K562 (cell line): ENCODE measurements around the gene SMIM35. TPM values are rescaled to one million over a fixed set of nuclear protein-coding genes. Genes with fewer than 3 reads are reported as not detected.

Experiments used
- BACH1 ChIP-seq: fragments of 200-800 bp; sonication (Bioruptor generic); IDR thresholded peaks from 2 replicates; pipeline ENCODE4 v1.6.1; 2016; ENCODE audit warnings: missing genetic modification characterization, missing compliant biosample characterization
- BRD4 ChIP-seq: fragments of 200-600 bp; sonication (generic); IDR thresholded peaks from 2 replicates; pipeline ENCODE4 v1.6.1; 2017; ENCODE audit warnings: inconsistent platforms
- CXXC5 ChIP-seq: fragments of 250-450 bp; sonication (Bioruptor Pico); IDR thresholded peaks from 2 replicates; pipeline ENCODE4 v1.8.0; 2022; ENCODE audit warnings: inconsistent platforms, mild to moderate bottlenecking, moderate library complexity
- FOS ChIP-seq: IDR thresholded peaks from 3 replicates; pipeline ENCODE4 v1.6.1; 2011; ENCODE audit not compliant: insufficient read length; ENCODE audit errors: extremely low read depth
- GATAD2B ChIP-seq: fragments of 450-650 bp; IDR thresholded peaks from 2 replicates; pipeline ENCODE4 v1.6.1; 2017; ENCODE audit warnings: mild to moderate bottlenecking, borderline replicate concordance
- JUND ChIP-seq, 2 experiments: IDR thresholded peaks; 2 replicates in 1 of 2; 3 replicates in 1 of 2; pipeline ENCODE4 v1.6.1; 2011; ENCODE audit warnings: borderline replicate concordance in 2 of 2, low read depth in 2 of 2, low read length in 2 of 2, improper control_type of control experiment in 1 of 2, missing biosample characterization in 1 of 2, missing genetic modification characterization in 1 of 2, missing genetic modification reagents in 1 of 2
- MAFF ChIP-seq: IDR thresholded peaks from 2 replicates; pipeline ENCODE4 v1.6.1; 2012; ENCODE audit warnings: low read length, improper control_type of control experiment
- MEF2A ChIP-seq: IDR thresholded peaks from 2 replicates; pipeline ENCODE4 v1.6.1; 2011; ENCODE audit warnings: low read depth, mild to moderate bottlenecking, low read length, moderate library complexity; ENCODE audit not compliant: control insufficient read depth
- MTA3 ChIP-seq: fragments of 450-650 bp; formaldehyde crosslinking; IDR thresholded peaks from 2 replicates; pipeline ENCODE4 v1.6.1; 2017; ENCODE audit warnings: mild to moderate bottlenecking, borderline replicate concordance
- NEUROD1 ChIP-seq: fragments of 150-350 bp; IDR thresholded peaks from 2 replicates; pipeline ENCODE4 v1.6.1; 2014; ENCODE audit warnings: borderline replicate concordance, low read length, low read depth; ENCODE audit not compliant: partially characterized antibody
- NR2F6 ChIP-seq: fragments of 450-650 bp; formaldehyde crosslinking; IDR thresholded peaks from 2 replicates; pipeline ENCODE4 v1.4.0; 2020; ENCODE audit warnings: mild to moderate bottlenecking
- RUNX1 ChIP-seq: sonication (generic); IDR thresholded peaks from 2 replicates; pipeline ENCODE4 v1.6.1; 2016; ENCODE audit warnings: antibody characterized with exemption, low read depth
- SIX5 ChIP-seq, 2 experiments: IDR thresholded peaks; 2 replicates each; pipeline ENCODE4 v1.6.1; 2011; ENCODE audit warnings: low read length in 2 of 2, borderline replicate concordance in 1 of 2, low read depth in 1 of 2, mild to moderate bottlenecking in 1 of 2, moderate library complexity in 1 of 2; ENCODE audit not compliant: insufficient read depth in 1 of 2
- SMAD4 ChIP-seq: fragments of 250-450 bp; sonication (Bioruptor Pico); conservative IDR thresholded peaks from 2 replicates; pipeline ENCODE4 v1.8.0; 2021; ENCODE audit warnings: inconsistent platforms, mild to moderate bottlenecking, moderate library complexity
- SMC3 ChIP-seq: conservative IDR thresholded peaks from 2 replicates; pipeline ENCODE4 v1.6.1; 2011; ENCODE audit warnings: low read depth, low read length, improper control_type of control experiment; ENCODE audit not compliant: insufficient read depth
- SRSF7 ChIP-seq: fragments of 200-400 bp; formaldehyde crosslinking; optimal IDR thresholded peaks from 2 replicates; pipeline ENCODE3; 2017; ENCODE audit warnings: mild to moderate bottlenecking, low read depth, low read length
- ZBED1 ChIP-seq: IDR thresholded peaks from 2 replicates; pipeline ENCODE4 v1.6.1; 2014
- ZNF165 ChIP-seq: fragments of 250-450 bp; sonication (Bioruptor Pico); IDR thresholded peaks from 2 replicates; pipeline ENCODE4 v1.4.0; 2020; ENCODE audit warnings: borderline replicate concordance
- ZNF76 ChIP-seq: fragments of 250-450 bp; sonication (Bioruptor Pico); IDR thresholded peaks from 2 replicates; pipeline ENCODE4 v1.4.0; 2020; ENCODE audit warnings: mild to moderate bottlenecking, moderate library complexity, borderline replicate concordance
- polyA plus RNA-seq, 8 experiments: library from polyadenylated mRNA; depleted of rRNA in 4 of 8; stranded (reverse) in 5 of 8; unstranded in 3 of 8; fragments of >200 nt; fragmentation: Nextera tagmentation in 2 of 8; fragmentation: Illumina TruSeq in 1 of 8; extraction: Ambion mirVana in 2 of 8; extraction: Trizol in 1 of 8; gene quantifications; 2 replicates each; pipeline versions ENCODE4 v1.2.1 to v1.2.3, GENCODE V29; 2011 to 2014; ENCODE audit warnings: inconsistent platforms in 1 of 8, missing spikeins in 1 of 8
- total RNA-seq, 7 experiments: library from RNA; depleted of rRNA in 6 of 7; stranded (reverse); fragments of >200 nt in 6 of 7; fragmentation: Illumina TruSeq in 2 of 7; extraction: Trizol in 2 of 7; gene quantifications; 2 replicates each; pipeline versions ENCODE4 v1.2.1 to v1.2.3, GENCODE V29; 2011 to 2021; ENCODE audit warnings: low replicate concordance in 1 of 7
- TF ChIP-seq, protein P1 (sequence below): fragments of 450-650 bp; formaldehyde crosslinking; IDR thresholded peaks from 2 replicates; pipeline ENCODE4 v1.4.0; 2020; ENCODE audit warnings: mild to moderate bottlenecking, moderate library complexity
- TF ChIP-seq, protein P2 (sequence below): fragments of 450-650 bp; IDR thresholded peaks from 2 replicates; pipeline ENCODE4 v1.6.1; 2018; ENCODE audit warnings: mild to moderate bottlenecking, low read depth; ENCODE audit not compliant: partially characterized antibody
- TF ChIP-seq, protein P3 (sequence below): sonication (generic); formaldehyde crosslinking; IDR thresholded peaks from 2 replicates; pipeline ENCODE4 v1.8.0; 2022; ENCODE audit warnings: mild to moderate bottlenecking, missing genetic modification reagents, borderline replicate concordance
- TF ChIP-seq, protein P4 (sequence below): sonication (generic); formaldehyde crosslinking; IDR thresholded peaks from 2 replicates; pipeline ENCODE4 v1.9.0; 2022; ENCODE audit warnings: mild to moderate bottlenecking, missing genetic modification reagents

SMIM35 gene
- total and polyA plus RNA-seq, 9 of the 15 experiments (the other 6 are each of a cell fraction or from before 2014, with no cell fraction given), result 0.03 TPM; not detected in 7

GRCh38 chr11:118012083-118012669 lies 74.6 kb downstream of the SMIM35 start (continued):
- TF ChIP-seq, protein P1, sequence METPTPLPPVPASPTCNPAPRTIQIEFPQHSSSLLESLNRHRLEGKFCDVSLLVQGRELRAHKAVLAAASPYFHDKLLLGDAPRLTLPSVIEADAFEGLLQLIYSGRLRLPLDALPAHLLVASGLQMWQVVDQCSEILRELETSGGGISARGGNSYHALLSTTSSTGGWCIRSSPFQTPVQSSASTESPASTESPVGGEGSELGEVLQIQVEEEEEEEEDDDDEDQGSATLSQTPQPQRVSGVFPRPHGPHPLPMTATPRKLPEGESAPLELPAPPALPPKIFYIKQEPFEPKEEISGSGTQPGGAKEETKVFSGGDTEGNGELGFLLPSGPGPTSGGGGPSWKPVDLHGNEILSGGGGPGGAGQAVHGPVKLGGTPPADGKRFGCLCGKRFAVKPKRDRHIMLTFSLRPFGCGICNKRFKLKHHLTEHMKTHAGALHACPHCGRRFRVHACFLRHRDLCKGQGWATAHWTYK (CRISPR knock-in tag), result peak; percentile 21; the same call in 1 of the 2 replicates
- TF ChIP-seq, protein P2, sequence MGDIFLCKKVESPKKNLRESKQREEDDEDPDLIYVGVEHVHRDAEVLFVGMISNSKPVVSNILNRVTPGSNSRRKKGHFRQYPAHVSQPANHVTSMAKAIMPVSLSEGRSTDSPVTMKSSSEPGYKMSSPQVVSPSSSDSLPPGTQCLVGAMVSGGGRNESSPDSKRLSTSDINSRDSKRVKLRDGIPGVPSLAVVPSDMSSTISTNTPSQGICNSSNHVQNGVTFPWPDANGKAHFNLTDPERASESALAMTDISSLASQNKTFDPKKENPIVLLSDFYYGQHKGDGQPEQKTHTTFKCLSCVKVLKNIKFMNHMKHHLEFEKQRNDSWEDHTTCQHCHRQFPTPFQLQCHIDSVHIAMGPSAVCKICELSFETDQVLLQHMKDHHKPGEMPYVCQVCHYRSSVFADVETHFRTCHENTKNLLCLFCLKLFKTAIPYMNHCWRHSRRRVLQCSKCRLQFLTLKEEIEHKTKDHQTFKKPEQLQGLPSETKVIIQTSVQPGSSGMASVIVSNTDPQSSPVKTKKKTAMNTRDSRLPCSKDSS, result no peak
- no peak for TF ChIP-seq NR2F6 (CRISPR knock-in tag)
- no peak for TF ChIP-seq MEF2A
- TF ChIP-seq, protein P3, sequence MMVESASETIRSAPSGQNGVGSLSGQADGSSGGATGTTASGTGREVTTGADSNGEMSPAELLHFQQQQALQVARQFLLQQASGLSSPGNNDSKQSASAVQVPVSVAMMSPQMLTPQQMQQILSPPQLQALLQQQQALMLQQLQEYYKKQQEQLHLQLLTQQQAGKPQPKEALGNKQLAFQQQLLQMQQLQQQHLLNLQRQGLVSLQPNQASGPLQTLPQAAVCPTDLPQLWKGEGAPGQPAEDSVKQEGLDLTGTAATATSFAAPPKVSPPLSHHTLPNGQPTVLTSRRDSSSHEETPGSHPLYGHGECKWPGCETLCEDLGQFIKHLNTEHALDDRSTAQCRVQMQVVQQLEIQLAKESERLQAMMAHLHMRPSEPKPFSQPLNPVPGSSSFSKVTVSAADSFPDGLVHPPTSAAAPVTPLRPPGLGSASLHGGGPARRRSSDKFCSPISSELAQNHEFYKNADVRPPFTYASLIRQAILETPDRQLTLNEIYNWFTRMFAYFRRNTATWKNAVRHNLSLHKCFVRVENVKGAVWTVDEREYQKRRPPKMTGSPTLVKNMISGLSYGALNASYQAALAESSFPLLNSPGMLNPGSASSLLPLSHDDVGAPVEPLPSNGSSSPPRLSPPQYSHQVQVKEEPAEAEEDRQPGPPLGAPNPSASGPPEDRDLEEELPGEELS (CRISPR knock-in tag), result no peak
- TF ChIP-seq NEUROD1, result no peak
- no peak for TF ChIP-seq SRSF7
- TF ChIP-seq, protein P4, sequence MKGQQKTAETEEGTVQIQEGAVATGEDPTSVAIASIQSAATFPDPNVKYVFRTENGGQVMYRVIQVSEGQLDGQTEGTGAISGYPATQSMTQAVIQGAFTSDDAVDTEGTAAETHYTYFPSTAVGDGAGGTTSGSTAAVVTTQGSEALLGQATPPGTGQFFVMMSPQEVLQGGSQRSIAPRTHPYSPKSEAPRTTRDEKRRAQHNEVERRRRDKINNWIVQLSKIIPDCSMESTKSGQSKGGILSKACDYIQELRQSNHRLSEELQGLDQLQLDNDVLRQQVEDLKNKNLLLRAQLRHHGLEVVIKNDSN (CRISPR knock-in tag), result no peak
- TF ChIP-seq GATAD2B, result no peak
- peak; percentile 6; the same call in 1 of the 2 replicates for TF ChIP-seq MAFF
- no peak for TF ChIP-seq SMC3
- TF ChIP-seq RUNX1, result no peak
- TF ChIP-seq CXXC5, result peak; percentile 26; the same call in 1 of the 2 replicates
- TF ChIP-seq JUND (IDR thresholded peaks at IDR 0.05; ENCODE audit: borderline replicate concordance, low read depth, low read length), result peak; percentile 95
- TF ChIP-seq JUND (tag; IDR thresholded peaks at IDR 0.05; ENCODE audit: borderline replicate concordance, low read depth, low read length), result peak; percentile 91; the same call in 2 of the 3 replicates
- no peak for TF ChIP-seq BACH1
- TF ChIP-seq ZNF165, result no peak
- no peak for TF ChIP-seq BRD4
- no peak for TF ChIP-seq SIX5 (IDR thresholded peaks at IDR 0.05; ENCODE audit: borderline replicate concordance in 1 of 2, insufficient read depth in 1 of 2, low read depth in 1 of 2, low read length in 2 of 2)
- TF ChIP-seq FOS, result peak; percentile 53
- TF ChIP-seq SMAD4, result peak; percentile 63
- TF ChIP-seq ZNF76 (CRISPR knock-in tag), result no peak
- TF ChIP-seq MTA3, result peak; percentile 83
- no peak for TF ChIP-seq ZBED1
